Measurements from ENCODE around the gene BPI.

BPI gene

DNA sequence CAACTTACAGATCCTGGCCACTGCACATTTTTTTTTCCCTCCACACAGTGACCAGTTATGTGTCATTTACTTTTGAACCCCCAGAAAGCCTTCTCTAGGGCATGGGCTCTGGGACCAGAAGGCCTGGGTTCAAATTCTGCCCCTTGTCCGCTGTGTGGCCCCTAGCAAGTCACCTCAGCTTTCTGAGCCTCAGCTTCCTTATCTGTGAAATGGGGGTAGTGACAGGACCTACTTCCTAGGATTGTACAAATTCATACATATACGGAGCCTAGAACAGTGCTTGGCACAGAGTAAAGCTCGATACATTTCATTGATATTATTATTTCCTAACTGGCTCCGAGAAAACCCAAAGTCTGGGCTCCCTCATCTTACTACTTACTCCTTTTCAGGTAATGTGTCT, 1.6 kb downstream of the BPI start:
- no peak overlapping the region for H3K4me3 ChIP-seq (ENCODE audit: low read depth, low read length)
- TF ChIP-seq, protein P1, sequence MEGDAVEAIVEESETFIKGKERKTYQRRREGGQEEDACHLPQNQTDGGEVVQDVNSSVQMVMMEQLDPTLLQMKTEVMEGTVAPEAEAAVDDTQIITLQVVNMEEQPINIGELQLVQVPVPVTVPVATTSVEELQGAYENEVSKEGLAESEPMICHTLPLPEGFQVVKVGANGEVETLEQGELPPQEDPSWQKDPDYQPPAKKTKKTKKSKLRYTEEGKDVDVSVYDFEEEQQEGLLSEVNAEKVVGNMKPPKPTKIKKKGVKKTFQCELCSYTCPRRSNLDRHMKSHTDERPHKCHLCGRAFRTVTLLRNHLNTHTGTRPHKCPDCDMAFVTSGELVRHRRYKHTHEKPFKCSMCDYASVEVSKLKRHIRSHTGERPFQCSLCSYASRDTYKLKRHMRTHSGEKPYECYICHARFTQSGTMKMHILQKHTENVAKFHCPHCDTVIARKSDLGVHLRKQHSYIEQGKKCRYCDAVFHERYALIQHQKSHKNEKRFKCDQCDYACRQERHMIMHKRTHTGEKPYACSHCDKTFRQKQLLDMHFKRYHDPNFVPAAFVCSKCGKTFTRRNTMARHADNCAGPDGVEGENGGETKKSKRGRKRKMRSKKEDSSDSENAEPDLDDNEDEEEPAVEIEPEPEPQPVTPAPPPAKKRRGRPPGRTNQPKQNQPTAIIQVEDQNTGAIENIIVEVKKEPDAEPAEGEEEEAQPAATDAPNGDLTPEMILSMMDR (IDR thresholded peaks at IDR 0.05; ENCODE audit: low read depth, low read length): no peak

DNA sequence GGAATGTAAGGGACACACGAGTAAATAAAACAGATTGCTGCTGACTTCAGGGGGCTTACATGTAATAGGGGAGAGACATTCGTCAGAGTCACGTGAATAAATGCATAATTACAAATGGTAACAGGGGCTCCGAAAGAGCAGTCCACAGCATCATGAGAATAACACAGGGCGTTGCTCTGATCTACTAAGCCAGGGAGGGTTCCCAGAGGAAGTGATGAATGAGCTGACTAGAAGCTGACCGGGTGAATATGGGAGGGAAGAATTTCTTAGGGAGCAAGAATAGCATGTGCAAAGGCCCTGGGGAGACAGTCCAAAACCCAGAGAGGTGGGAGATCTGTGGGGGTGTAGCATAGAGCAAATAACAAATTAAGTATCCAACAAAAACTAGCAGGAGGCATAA, 2.4 kb downstream of the BPI start:
- TF ChIP-seq, protein P1 (IDR thresholded peaks at IDR 0.05; ENCODE audit: low read depth, low read length): no peak
- H3K4me3 ChIP-seq (ENCODE audit: low read depth, low read length): no peak overlapping the region

DNA sequence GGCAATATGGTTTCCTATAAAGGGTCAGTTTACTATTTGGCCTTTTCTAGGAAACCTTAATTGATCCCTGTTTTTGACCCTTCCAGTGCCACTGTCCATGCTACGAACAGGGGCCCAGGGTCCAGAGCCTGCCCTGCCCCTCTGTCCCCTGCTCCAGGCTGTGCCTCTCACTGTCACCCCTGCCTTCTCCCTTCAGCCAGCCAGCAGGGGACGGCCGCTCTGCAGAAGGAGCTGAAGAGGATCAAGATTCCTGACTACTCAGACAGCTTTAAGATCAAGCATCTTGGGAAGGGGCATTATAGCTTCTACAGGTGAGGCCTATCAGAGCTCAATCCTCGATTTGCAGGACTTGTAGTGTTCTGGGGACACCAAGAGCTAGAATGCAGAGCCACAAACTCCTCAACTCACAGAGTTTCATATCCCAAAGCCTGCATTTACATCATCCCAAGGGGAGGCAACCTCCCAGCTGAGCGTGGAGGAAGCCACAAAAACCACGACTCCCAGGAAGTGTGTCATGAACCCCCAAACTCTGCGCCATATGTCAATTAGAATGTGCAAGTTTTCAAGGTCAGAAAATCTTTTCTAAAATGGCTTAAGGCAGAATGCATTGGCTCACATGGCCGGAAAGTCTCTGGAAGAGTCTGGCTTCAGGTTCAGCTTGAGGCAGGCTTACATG, 3.6 kb downstream of the BPI start:
- H3K4me3 ChIP-seq (ENCODE audit: low read depth, low read length): no peak overlapping the region
- TF ChIP-seq, protein P1 (IDR thresholded peaks at IDR 0.05; ENCODE audit: low read depth, low read length): no peak

DNA sequence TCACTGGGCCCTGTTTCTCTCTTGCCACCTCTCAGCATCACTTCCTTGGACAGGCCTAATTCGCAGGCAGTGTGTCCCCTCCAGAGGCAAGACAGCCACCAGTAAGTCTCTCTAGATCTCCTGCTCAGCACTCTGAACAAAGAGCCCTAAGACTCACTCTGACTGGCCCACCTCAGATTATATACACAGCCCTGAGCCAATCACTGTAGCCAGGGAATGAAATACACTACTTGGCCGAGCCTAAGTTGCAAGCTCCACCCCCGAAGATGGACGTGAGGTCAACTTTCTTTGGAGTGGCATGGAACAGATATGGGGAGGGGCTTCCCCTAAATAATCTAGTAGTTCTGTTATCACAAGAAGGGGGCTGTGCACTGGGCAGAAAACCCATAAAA, 4.1 kb downstream of the BPI start:
- H3K4me3 ChIP-seq (ENCODE audit: low read depth, low read length): no peak overlapping the region
- TF ChIP-seq, protein P1 (IDR thresholded peaks at IDR 0.05; ENCODE audit: low read depth, low read length): no peak

DNA sequence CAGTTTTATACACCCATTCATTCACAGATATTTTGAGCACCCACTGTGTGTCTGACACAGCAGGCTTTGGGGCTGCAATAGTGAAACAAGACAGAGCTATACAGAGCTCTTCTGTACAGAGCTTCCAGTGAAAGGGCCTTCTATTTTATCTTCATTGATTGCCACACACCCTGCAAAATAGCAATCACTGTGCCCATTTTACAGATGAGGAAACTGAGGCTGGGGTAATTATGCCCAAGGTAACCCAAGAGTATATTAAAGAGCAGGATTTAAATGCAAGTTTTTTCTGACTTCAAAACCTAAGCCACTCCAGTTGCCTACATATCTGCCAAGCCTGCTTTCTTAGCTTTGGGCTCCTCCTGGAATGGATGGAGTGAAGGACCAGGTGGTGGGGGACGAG, 4.5 kb downstream of the BPI start:
- H3K4me3 ChIP-seq (ENCODE audit: low read depth, low read length): no peak overlapping the region
- TF ChIP-seq, protein P1 (IDR thresholded peaks at IDR 0.05; ENCODE audit: low read depth, low read length): no peak

DNA sequence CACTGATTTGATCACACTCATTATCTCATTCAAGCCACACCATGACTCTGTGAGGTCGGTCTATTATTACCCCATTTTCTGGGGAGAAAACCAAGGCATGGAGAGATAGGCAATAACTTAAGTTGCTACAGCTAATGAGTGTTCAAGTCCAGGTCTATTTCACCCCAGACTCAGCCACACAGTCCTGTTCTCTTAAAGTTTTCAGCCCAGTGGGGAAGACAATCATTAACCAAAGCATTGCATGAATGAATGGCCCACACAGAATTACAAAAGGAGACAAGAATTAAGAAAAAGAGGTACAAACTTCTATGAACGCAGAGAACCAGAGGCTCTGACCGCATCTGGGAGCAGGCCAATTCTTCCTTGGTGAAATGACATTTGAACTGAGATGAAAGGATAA, 7.1 kb downstream of the BPI start:
- H3K4me3 ChIP-seq (ENCODE audit: low read depth, low read length): no peak overlapping the region
- TF ChIP-seq, protein P1 (IDR thresholded peaks at IDR 0.05; ENCODE audit: low read depth, low read length): no peak

DNA sequence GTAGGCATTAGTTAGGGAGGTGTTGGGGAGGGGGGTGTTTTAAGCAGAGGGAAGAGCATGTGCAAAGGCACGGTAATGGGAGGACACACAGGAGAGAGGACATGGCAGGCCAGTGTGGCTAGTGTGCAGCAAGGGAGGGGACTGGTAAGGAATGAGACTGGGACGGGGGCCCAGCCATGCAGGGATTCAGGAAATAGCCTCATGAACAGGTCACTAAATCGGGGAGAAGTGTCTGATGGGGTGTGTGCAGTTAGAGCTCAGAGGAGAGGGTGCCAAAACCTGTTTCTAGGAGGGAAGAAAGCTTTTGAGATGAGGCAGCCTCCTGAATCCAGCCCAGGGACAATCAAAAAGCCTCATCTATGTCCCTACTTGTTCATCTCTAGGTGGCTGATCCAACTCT, 7.5 kb downstream of the BPI start:
- H3K4me3 ChIP-seq (ENCODE audit: low read depth, low read length): no peak overlapping the region
- TF ChIP-seq, protein P1 (IDR thresholded peaks at IDR 0.05; ENCODE audit: low read depth, low read length): no peak

Measured in WI38 (cell line).